GM18511 (cell line): Measurements from ENCODE around the gene PLA1A.
A peak's percentile ranks its signal among the peaks of the same experiment; 100 is the strongest.

ENCODE experiments used
- ATAC-seq: cut with Tn5 transposase; IDR thresholded peaks from one replicate; pipeline ENCODE4 v1.9.1; 2021; ENCODE audit warnings: mild to moderate bottlenecking, moderate library complexity; ENCODE audit not compliant: unreplicated experiment

PLA1A gene

GRCh38 chr3:119636249-119636648, 38.6 kb downstream of the PLA1A start:
- ATAC-seq: no peak

- ATAC-seq: no peak
Measured at GRCh38 chr3:119636891-119637611, 39.4 kb downstream of the PLA1A start.

GRCh38 chr3:119637679-119638477, 40.2 kb downstream of the PLA1A start:
- peak; percentile 47 for ATAC-seq

DNA sequence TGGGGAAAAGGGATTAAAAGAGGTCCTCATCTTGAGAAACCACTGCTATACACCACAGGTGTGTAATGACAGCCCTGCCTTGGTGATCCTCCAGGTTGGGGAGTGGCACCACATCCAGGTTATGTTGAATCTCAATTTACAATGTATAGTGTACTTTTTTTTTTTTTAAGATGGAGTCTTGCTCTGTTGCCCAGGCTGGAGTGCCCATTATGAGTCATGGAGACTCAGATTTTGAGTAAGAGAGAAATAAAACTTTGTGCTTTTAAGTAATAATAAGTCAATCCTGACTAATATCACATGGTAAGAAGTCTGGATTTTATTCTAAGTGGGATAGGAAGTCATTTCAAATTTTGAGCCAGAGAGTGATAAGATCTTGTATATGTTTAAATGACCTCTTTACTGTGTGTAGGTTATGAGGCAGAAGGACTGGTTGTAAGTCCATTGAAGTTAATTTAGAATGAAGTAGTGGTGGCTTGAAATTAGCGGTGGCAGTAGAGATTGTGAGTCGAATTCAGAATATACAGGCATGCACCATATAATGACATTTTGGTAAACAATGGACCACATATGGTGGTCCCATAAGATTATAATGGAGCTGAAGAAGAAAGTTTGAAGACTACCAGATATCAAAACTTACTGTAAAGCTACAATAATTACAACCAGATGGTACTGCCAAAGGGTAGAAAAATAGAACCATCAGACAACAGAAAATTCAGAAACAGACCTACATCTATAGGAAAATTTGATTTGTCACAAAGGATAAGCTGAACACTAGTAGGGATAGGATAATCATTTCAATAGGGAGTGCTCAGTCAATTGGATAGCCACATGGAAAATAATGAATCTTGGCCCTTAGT, 42.0 kb downstream of the PLA1A start:
- ATAC-seq: peak; percentile 14

- no peak for ATAC-seq
Measured at GRCh38 chr3:119641416-119641815, 43.7 kb downstream of the PLA1A start.

- no peak for ATAC-seq
Measured at GRCh38 chr3:119642746-119643473, 45.2 kb downstream of the PLA1A start.

DNA sequence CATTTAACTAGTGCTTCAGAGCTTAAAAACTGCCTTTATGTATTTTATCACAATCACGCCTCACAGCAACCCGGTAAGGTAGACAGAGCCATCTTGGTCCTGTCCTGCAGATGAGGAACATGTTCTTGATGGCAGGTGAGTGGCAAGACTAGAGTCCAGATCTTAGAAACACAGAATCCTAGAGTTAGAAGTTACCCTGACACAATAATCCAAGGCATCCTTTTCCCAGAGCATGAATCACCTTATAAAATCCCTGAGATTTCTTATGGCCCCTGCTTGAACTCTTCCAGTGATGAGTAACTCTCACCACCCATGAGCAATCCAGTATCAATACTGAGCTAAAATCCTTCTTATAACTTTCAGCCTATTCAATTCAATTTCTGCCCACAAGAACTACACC, 45.8 kb downstream of the PLA1A start:
- ATAC-seq: no peak

DNA sequence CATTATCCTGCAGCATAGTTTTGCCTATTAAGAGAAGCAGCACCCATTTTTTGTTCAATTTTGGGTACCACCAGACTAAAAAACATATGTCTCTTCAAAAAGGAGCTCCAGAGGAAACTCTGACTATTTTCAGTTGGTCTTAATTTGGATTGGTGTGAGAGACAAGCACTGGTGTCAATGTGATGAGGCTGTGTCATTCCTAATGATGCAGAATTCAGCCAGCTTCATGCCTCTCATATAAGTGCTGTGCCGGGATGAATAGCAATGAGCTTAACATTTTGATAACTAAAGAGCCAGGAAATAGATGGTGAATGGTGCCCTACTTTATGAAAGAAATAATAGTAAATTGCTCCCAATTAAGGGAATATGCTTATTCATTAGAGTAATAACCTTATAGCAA, 46.8 kb downstream of the PLA1A start:
- no peak for ATAC-seq

GRCh38 chr3:119645813-119646212, 48.1 kb downstream of the PLA1A start:
- ATAC-seq: no peak

GRCh38 chr3:119647171-119647570, 49.5 kb downstream of the PLA1A start:
- ATAC-seq: no peak

DNA sequence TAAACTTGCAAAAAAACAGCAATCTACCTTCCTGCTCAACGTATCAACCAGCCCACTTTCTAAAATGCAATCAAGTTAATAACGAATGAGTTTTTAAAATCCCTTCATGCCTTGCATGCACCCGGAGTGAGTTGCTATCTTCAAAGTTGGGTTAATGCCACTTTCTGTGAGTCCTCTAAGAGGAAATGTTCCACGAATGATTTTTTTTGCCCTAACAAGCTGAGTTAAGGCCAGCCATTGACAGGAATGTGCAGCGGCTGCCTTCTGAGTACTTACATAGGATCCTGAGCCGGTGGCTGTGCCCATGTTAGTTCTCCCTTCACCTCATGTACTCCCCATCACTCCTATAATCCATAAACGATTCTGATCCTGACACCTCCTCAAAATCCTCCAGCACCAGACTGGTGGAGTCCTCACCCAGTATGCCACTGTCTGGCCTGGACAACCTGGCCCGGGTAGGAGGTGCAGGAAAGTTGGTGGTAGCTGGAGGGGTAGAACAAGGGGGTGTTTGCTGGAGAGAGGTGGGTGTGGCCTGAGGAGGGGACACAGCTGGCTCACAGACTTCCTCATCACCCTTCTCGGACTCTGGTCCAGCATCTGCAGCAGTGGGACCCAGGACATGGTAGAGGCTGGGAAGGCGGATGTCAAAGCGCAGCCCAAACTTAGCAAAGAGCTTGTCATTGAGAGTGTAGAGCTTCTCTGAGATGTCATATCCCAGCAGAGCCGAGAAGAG, 50.3 kb downstream of the PLA1A start:
- no peak for ATAC-seq

DNA sequence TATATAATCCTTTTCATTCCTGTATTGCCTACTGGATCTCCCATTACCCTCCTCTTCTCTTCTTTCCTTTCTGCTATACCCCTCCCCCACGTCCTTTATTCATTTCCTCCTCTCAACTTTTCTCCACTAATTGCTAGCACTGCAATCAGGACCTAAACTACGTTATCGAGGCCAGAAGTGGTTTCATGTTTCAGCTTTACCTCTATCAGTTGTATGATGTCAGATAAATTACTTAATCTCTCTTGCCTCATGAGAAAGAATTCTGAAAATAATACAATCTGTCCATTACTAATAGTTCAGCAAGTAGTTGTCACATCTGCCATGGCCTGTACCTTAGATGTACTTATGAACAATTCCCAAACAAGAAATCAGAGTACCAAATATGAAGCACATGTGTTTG, 52.1 kb downstream of the PLA1A start:
- no peak for ATAC-seq

DNA sequence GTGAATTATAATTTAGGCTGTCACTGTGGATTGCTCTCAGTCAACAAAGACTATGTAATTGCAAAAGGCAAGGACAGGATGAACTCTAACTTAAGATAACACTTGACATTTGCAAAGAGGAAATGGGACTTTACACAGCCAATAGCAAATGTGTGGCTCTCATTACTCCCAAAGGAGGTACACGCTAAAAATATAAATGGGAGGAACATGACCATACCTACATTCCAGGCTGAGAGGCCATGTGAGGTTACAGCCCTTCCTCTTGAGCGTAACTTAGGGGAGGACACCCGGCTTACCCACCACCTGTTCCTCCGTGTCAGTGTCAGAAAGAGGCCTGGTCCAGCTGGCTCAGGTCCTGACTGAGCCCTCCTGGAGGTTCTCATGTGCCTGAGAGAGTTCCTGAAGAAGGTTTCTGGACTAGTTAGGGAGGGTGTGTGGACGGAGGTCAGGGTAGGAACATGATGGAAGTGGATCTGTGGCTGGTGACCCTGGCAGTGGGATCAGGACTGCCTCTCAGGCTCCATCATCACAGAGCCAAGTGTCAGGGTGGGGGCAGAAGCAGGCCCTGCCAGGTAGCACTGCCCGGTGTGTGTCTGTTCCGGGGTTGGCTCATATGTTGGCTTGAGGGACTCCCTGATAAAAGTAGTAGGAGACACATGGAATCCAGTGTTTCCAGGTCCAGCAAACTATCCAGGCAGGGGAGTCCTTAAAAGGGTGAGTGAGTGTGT, 54.8 kb downstream of the PLA1A start:
- no peak for ATAC-seq

GRCh38 chr3:119653876-119654275, 56.2 kb downstream of the PLA1A start:
- no peak for ATAC-seq

GRCh38 chr3:119657887-119658702, 60.4 kb downstream of the PLA1A start:
- ATAC-seq: peak; percentile 54

DNA sequence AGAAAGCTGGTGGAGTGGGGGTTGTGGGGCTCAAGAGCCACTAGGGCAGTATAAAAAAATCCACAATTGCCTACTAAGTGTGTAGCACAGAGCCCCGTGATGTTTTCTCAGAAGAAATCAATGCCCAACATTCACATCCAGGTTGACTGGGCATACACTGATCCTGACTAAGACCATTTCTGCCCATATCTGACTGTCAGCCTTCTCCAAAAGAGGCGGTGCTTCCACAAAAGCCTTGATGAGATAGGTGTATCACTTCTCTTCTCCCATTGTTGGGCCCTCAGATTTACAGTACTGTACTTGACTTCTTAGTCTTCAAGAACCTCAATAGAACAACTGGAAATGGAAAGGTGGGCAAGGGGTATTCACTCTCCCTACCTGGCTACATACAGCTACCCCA, 61.3 kb downstream of the PLA1A start:
- no peak for ATAC-seq

DNA sequence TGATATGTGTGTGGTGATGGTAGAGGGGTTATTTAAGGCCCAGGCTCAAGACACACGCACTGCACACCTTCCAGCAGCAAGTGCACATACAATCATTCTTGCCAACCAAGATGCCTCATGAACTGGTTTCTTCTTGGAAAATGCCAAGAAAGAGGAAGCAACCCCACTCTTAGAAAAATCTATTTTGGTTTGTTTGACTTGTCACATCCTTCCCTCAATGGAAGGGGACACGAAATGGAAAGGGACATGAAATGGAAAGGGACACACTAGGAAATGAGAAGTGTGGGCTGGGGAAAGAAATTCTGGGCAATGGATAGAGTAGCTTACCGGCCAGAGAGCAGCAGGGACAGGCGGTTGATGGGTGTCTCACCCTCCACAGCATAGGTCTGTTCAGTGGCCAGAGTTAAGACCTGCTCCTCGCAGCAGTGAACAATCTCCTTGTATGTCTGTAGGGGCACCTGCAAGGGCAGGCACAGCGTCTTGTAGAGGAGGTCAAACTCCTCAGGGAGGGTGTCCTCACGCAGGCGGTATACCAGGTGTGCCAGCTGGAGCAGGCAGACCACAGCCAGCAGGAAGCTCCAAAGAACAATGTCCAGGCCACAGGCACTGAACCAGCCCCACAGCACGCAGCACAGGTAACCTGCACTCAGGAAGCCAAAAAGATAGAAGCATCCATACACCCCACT, 62.1 kb downstream of the PLA1A start:
- ATAC-seq: no peak
